GM12878 (cell line): ENCODE data around the gene PTGFRN. TPM values are rescaled to one million over a fixed set of nuclear protein-coding genes. Genes with fewer than 3 reads are reported as not detected.

Source experiments
- BACH1 ChIP-seq: fragments of 450-650 bp; IDR thresholded peaks from 2 replicates; pipeline ENCODE4 v1.6.1; 2017; ENCODE audit warnings: mild to moderate bottlenecking, borderline replicate concordance
- CBFB ChIP-seq: IDR thresholded peaks from 2 replicates; pipeline ENCODE4 v1.6.1; 2016; ENCODE audit warnings: antibody characterized with exemption, low read depth
- EED ChIP-seq: sonication (generic); IDR thresholded peaks from 2 replicates; pipeline ENCODE4 v1.6.1; 2016; ENCODE audit warnings: antibody characterized with exemption, low read depth
- GATAD2B ChIP-seq: fragments of 450-650 bp; conservative IDR thresholded peaks from 2 replicates; pipeline ENCODE4 v1.6.1; 2017; ENCODE audit warnings: low read depth, mild to moderate bottlenecking, moderate library complexity
- IKZF1 ChIP-seq: fragments of 450-650 bp; conservative IDR thresholded peaks from 2 replicates; pipeline ENCODE4 v1.6.1; 2017; ENCODE audit warnings: antibody characterized with exemption, mild to moderate bottlenecking
- MEF2B ChIP-seq: fragments of 450-650 bp; IDR thresholded peaks from 2 replicates; pipeline ENCODE4 v1.6.1; 2018; ENCODE audit warnings: mild to moderate bottlenecking, moderate library complexity; ENCODE audit not compliant: partially characterized antibody, poor library complexity, severe bottlenecking
- MTA2 ChIP-seq: fragments of 450-650 bp; IDR thresholded peaks from 2 replicates; pipeline ENCODE4 v1.6.1; 2016; ENCODE audit warnings: low read depth, mild to moderate bottlenecking, moderate library complexity
- NR2C2 ChIP-seq: IDR thresholded peaks from 2 replicates; pipeline ENCODE4 v1.6.1; 2011; ENCODE audit warnings: borderline replicate concordance, low read depth; ENCODE audit not compliant: control insufficient read depth, insufficient read length
- PAX5 ChIP-seq: IDR thresholded peaks from 2 replicates; pipeline ENCODE4 v1.6.1; 2011; ENCODE audit warnings: low read depth, low read length, borderline replicate concordance
- POLR2AphosphoS2 ChIP-seq: IDR thresholded peaks from 2 replicates; pipeline ENCODE4 v1.6.1; 2011; ENCODE audit warnings: low read depth, mild to moderate bottlenecking, low read length, improper control_type of control experiment, moderate library complexity
- RAD21 ChIP-seq: IDR thresholded peaks from 2 replicates; pipeline ENCODE4 v1.6.1; 2011; ENCODE audit warnings: mild to moderate bottlenecking, low read depth, low read length, moderate library complexity; ENCODE audit not compliant: insufficient read depth
- RUNX3 ChIP-seq: IDR thresholded peaks from 2 replicates; pipeline ENCODE4 v1.6.1; 2012; ENCODE audit warnings: low read length, inconsistent platforms
- STAT3 ChIP-seq: IDR thresholded peaks from 2 replicates; pipeline ENCODE4 v1.6.1; 2011; ENCODE audit warnings: low read depth, low read length, improper control_type of control experiment
- ZBED1 ChIP-seq: IDR thresholded peaks from 2 replicates; pipeline ENCODE4 v1.6.1; 2016; ENCODE audit warnings: borderline replicate concordance
- ZNF207 ChIP-seq: fragments of 450-650 bp; IDR thresholded peaks from 2 replicates; pipeline ENCODE4 v1.6.1; 2014; ENCODE audit warnings: antibody characterized with exemption, mild to moderate bottlenecking, borderline replicate concordance
- polyA plus RNA-seq, 11 experiments: library from polyadenylated mRNA; depleted of rRNA in 4 of 11; unstranded in 6 of 11; stranded (reverse) in 5 of 11; fragments of >200 nt; fragmentation: Nextera tagmentation in 4 of 11; fragmentation: Illumina TruSeq in 1 of 11; extraction: Ambion mirVana in 4 of 11; extraction: Trizol in 1 of 11; gene quantifications; 1 replicate in 1 of 11; 2 replicates in 10 of 11; pipeline versions ENCODE4 v1.2.1 to v1.2.3, GENCODE V29; 2011 to 2016; ENCODE audit warnings: inconsistent platforms in 2 of 11, missing spikeins in 2 of 11, low read depth in 1 of 11
- total RNA-seq, 4 experiments: library from RNA; depleted of rRNA in 3 of 4; stranded (reverse); fragments of >200 nt in 3 of 4; fragmentation: Illumina TruSeq in 1 of 4; extraction: Trizol in 1 of 4; gene quantifications; 2 replicates each; pipeline versions ENCODE4 v1.2.1 to v1.2.3, GENCODE V29; 2013 to 2021
- TF ChIP-seq, protein P1 (sequence below): fragments of 450-650 bp; IDR thresholded peaks from 2 replicates; pipeline ENCODE4 v1.6.1; 2017; ENCODE audit warnings: mild to moderate bottlenecking, moderate library complexity
- TF ChIP-seq, protein P2 (sequence below): fragments of 450-650 bp; IDR thresholded peaks from 2 replicates; pipeline ENCODE4 v1.6.1; 2016; ENCODE audit warnings: mild to moderate bottlenecking
- TF ChIP-seq, protein P3 (sequence below): IDR thresholded peaks from 2 replicates; pipeline ENCODE4 v1.6.1; 2012; ENCODE audit warnings: low read length, inconsistent platforms
- TF ChIP-seq, protein P4 (sequence below): IDR thresholded peaks from 2 replicates; pipeline ENCODE4 v1.6.1; 2012; ENCODE audit warnings: mild to moderate bottlenecking, low read depth, low read length

The PTGFRN gene
- total and polyA plus RNA-seq, 10 of the 15 experiments (the other 5 are each of a cell fraction or from before 2014, with no cell fraction given): 2.7 to 8.3 (median 5.1) TPM

DNA sequence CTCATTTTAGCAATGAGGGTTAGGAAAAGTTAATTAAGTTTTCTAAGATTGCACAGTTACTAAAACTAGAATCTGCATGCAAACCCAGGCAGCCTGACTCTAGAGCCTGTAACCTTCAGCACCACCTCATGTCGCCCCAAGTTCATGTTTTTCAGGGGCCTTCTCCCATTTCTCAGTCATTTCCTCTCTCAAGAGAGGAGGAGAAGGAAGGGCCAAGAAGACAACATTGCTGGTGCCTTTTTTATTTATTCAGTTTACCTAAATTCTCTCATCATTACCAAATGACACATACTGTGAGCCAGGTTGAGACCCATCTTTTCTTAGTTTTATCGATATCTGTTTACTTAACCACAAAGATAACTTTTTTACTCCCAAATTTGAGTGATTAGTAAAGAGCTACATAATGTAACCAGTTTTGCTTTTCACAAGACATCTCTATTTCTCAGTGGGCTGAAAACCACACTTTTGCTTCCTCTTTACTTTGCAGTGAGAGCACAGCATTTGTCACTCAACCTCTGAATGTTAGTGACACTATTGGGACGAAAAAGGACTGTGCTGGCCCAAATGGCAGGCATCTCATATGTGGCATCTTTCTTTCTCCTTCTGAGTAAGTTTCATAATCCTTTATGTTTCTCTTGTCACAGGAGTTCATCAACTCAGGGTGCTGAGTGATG is 91.7 kb downstream of the PTGFRN start, which contains the start of gene CD101 (continued):
- TF ChIP-seq BACH1 (peak; percentile 64; the same call in 1 of the 2 replicates), EED (peak; percentile 67; the same call in 1 of the 2 replicates), CBFB (peak; percentile 78), NR2C2 (no peak), POLR2AphosphoS2 (no peak), ZNF207 (no peak), IKZF1 (peak; percentile 67), PAX5 (0 out of 2 replicates have a peak, but pooled peaks have one; percentile 31), RAD21 (peak; percentile 36; the same call in 1 of the 2 replicates), MEF2B (peak; percentile 61), STAT3 (0 out of 2 replicates have a peak, but pooled peaks have one; percentile 76), MTA2 (peak; percentile 90), ZBED1 (0 out of 2 replicates have a peak, but pooled peaks have one; percentile 25), RUNX3 (peak; percentile 97), GATAD2B (peak; percentile 65; the same call in 1 of the 2 replicates)
- TF ChIP-seq, protein P1, sequence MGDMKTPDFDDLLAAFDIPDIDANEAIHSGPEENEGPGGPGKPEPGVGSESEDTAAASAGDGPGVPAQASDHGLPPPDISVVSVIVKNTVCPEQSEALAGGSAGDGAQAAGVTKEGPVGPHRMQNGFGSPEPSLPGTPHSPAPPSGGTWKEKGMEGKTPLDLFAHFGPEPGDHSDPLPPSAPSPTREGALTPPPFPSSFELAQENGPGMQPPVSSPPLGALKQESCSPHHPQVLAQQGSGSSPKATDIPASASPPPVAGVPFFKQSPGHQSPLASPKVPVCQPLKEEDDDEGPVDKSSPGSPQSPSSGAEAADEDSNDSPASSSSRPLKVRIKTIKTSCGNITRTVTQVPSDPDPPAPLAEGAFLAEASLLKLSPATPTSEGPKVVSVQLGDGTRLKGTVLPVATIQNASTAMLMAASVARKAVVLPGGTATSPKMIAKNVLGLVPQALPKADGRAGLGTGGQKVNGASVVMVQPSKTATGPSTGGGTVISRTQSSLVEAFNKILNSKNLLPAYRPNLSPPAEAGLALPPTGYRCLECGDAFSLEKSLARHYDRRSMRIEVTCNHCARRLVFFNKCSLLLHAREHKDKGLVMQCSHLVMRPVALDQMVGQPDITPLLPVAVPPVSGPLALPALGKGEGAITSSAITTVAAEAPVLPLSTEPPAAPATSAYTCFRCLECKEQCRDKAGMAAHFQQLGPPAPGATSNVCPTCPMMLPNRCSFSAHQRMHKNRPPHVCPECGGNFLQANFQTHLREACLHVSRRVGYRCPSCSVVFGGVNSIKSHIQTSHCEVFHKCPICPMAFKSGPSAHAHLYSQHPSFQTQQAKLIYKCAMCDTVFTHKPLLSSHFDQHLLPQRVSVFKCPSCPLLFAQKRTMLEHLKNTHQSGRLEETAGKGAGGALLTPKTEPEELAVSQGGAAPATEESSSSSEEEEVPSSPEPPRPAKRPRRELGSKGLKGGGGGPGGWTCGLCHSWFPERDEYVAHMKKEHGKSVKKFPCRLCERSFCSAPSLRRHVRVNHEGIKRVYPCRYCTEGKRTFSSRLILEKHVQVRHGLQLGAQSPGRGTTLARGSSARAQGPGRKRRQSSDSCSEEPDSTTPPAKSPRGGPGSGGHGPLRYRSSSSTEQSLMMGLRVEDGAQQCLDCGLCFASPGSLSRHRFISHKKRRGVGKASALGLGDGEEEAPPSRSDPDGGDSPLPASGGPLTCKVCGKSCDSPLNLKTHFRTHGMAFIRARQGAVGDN: 0 out of 2 replicates have a peak, but pooled peaks have one; percentile 14
- TF ChIP-seq, protein P2, sequence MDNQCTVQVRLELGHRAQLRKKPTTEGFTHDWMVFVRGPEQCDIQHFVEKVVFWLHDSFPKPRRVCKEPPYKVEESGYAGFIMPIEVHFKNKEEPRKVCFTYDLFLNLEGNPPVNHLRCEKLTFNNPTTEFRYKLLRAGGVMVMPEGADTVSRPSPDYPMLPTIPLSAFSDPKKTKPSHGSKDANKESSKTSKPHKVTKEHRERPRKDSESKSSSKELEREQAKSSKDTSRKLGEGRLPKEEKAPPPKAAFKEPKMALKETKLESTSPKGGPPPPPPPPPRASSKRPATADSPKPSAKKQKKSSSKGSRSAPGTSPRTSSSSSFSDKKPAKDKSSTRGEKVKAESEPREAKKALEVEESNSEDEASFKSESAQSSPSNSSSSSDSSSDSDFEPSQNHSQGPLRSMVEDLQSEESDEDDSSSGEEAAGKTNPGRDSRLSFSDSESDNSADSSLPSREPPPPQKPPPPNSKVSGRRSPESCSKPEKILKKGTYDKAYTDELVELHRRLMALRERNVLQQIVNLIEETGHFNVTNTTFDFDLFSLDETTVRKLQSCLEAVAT: peak; percentile 37; the same call in 1 of the 2 replicates
- TF ChIP-seq, protein P3, sequence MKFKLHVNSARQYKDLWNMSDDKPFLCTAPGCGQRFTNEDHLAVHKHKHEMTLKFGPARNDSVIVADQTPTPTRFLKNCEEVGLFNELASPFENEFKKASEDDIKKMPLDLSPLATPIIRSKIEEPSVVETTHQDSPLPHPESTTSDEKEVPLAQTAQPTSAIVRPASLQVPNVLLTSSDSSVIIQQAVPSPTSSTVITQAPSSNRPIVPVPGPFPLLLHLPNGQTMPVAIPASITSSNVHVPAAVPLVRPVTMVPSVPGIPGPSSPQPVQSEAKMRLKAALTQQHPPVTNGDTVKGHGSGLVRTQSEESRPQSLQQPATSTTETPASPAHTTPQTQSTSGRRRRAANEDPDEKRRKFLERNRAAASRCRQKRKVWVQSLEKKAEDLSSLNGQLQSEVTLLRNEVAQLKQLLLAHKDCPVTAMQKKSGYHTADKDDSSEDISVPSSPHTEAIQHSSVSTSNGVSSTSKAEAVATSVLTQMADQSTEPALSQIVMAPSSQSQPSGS: peak; percentile 61
- TF ChIP-seq, protein P4, sequence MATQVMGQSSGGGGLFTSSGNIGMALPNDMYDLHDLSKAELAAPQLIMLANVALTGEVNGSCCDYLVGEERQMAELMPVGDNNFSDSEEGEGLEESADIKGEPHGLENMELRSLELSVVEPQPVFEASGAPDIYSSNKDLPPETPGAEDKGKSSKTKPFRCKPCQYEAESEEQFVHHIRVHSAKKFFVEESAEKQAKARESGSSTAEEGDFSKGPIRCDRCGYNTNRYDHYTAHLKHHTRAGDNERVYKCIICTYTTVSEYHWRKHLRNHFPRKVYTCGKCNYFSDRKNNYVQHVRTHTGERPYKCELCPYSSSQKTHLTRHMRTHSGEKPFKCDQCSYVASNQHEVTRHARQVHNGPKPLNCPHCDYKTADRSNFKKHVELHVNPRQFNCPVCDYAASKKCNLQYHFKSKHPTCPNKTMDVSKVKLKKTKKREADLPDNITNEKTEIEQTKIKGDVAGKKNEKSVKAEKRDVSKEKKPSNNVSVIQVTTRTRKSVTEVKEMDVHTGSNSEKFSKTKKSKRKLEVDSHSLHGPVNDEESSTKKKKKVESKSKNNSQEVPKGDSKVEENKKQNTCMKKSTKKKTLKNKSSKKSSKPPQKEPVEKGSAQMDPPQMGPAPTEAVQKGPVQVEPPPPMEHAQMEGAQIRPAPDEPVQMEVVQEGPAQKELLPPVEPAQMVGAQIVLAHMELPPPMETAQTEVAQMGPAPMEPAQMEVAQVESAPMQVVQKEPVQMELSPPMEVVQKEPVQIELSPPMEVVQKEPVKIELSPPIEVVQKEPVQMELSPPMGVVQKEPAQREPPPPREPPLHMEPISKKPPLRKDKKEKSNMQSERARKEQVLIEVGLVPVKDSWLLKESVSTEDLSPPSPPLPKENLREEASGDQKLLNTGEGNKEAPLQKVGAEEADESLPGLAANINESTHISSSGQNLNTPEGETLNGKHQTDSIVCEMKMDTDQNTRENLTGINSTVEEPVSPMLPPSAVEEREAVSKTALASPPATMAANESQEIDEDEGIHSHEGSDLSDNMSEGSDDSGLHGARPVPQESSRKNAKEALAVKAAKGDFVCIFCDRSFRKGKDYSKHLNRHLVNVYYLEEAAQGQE: no peak
